Urinary bladder (tissue), 4 donors: Measurements from ENCODE around the gene IGFL4. TPM values are rescaled to one million over a fixed set of nuclear protein-coding genes. Genes with fewer than 3 reads are reported as not detected.

Source experiments
- DNase-seq: peaks from one replicate; pipeline ENCODE4 v3.0.0-alpha.2; 2015; ENCODE audit errors: extremely low spot score
- H3K27ac ChIP-seq: one replicate; pipeline ENCODE4 v1.5.1; 2013; ENCODE audit warnings: low read depth, mild to moderate bottlenecking, moderate library complexity
- H3K36me3 ChIP-seq: one replicate; pipeline ENCODE4 v1.6.1; 2013; ENCODE audit warnings: mild to moderate bottlenecking, moderate library complexity; ENCODE audit not compliant: insufficient read depth
- H3K4me1 ChIP-seq: one replicate; pipeline ENCODE4 v1.6.1; 2013; ENCODE audit warnings: mild to moderate bottlenecking, moderate library complexity; ENCODE audit not compliant: insufficient read depth
- H3K4me3 ChIP-seq: one replicate; pipeline ENCODE4 v1.5.1; 2013; ENCODE audit warnings: low read depth, low read length
- WGBS: extraction: QIAGEN DNeasy Blood & Tissue Kit; methylation state at CpG from one replicate; pipeline ENCODE4 v1.1.7; 2013; 5-methylcytosine and 5-hydroxymethylcytosine counted together
- polyA plus RNA-seq: library from polyadenylated mRNA; stranded (reverse); fragments of 200-250 nt; gene quantifications from one replicate; pipeline ENCODE4 v1.2.3, GENCODE V29; 2013
- total RNA-seq: library from RNA; depleted of rRNA; stranded (reverse); fragments of >200 nt; gene quantifications from one replicate; pipeline ENCODE4 v1.2.3, GENCODE V29; 2014
- donor health status: healthy with polysubstance abuse.
- donor health status: healthy.

Gene IGFL4
- total and polyA plus RNA-seq, 2 donors, result 0.21 TPM; not detected in 1

GRCh38 chr19:46022061-46022430 is 18.8 kb downstream of the IGFL4 start:
- Histone ChIP-seq H3K4me1 (no peaks in the 10 kb centered on the region), H3K27ac (no peak overlapping the region), H3K36me3 (no peaks in the 10 kb centered on the region), H3K4me3 (no peak overlapping the region)
- 55% methylated on average over 12 of the region's 12 CpGs for WGBS
- DNase-seq, result no peak

DNA sequence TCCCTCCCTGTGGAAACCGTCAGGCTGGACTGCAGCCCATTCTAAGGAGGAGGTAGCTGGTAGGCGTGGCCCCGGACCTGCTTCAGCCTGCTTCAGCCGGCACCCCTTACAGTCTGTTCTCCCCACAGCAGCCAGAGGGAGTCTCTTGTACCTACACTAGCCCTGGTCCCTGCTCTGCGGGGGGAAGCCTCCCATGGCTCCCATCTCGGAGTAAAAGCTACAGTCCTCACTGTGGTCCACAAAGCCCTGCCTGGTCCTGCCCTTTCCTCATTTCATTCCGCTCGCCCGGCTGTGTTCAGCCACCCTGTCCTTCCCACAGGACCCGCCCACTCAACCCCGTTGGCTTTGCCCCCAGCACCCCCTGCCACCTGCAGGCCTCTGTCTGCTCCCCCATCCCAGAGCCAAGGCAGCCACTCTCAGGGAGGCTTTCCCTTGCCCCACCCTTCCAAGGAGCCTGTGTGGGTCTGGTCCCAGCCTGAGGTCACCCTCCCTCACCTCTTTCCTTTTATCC is 19.2 kb downstream of the IGFL4 start:
- DNase-seq, result no peak
- H3K4me1 ChIP-seq, result no peaks in the 10 kb centered on the region
- WGBS, result 63% methylated on average over 11 of the region's 11 CpGs
- H3K36me3 ChIP-seq, result no peaks in the 10 kb centered on the region
- H3K4me3 ChIP-seq, result no peak overlapping the region
- H3K27ac ChIP-seq, result no peak overlapping the region

GRCh38 chr19:46020819-46021125 is 20.0 kb downstream of the IGFL4 start:
- H3K27ac ChIP-seq, result no peak overlapping the region
- H3K4me3 ChIP-seq, result no peak overlapping the region
- 88% methylated on average over 7 of the region's 7 CpGs for WGBS
- DNase-seq, result no peak
- H3K36me3 ChIP-seq, result no peaks in the 10 kb centered on the region
- no peaks in the 10 kb centered on the region for H3K4me1 ChIP-seq

GRCh38 chr19:46019270-46019669 is 21.5 kb downstream of the IGFL4 start:
- H3K4me1 ChIP-seq, result peaks cover 3% of the 10 kb centered on the region
- no peak for DNase-seq
- H3K27ac ChIP-seq, result no peak overlapping the region
- H3K36me3 ChIP-seq, result no peaks in the 10 kb centered on the region
- 92% methylated on average over 13 of the region's 13 CpGs for WGBS
- no peak overlapping the region for H3K4me3 ChIP-seq

DNA sequence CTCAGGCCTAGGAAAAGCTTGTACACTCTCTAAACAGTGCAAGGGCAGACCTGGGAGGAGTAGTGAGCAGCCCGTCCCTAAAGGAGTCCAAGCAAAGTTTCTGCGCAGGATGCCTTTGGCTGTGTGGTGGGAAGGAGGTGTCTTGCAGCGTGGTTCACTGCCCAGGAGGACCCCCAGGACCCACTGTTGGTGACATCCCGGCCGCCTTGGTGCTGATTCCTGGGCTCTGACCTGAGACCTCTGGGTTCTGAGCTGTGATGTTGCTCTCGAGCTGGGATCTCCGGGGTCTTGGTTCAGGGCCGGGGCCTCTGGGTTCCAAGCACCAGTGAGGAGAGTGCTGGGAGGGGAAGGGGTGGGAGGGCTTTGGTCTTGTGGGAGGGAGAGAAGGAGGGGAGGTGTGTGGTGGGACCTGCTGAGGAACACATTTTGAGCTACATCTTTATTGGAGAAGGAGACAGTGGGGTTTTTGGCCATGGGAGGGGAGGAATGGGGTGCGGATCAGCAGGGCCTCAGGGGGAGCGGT is 22.0 kb downstream of the IGFL4 start:
- H3K4me1 ChIP-seq, result peaks cover 3% of the 10 kb centered on the region
- DNase-seq, result no peak

DNA sequence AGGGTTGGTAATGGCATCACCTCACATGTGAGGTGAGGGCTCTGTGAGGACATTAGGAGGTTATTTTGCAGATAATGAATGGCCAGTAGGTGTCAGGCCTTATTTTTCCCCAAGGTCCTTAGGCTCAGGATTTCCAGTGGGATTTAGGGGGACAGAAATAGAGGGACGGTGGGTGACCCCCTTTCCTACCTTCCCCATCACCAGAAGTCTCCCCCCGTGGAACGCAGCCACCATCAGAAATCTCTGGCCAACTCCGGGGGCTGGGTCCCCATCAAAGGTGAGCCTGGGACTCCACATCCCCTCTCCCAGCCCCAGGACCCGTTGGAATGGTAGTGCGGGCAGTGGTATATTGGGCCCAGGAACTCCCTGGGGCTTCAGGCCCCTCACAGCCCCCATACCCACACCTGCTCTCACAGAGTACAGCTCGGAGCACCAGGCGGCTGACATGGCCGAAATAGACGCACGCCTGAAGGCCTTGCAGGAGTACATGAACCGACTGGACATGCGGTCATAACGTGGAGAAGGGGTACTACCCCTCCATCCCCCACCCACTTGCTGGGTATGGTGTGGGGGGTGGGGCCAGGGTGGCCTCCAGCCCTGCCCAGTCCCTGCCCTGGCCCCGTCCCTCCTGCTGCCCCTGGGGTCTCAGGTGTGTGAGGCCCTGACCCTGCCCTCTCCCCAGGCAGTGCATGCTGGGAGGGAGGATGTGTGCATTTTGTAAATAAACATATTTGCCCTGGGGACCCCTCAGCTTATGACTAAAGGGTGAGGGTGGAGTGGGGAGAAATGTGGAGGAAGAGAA is 22.7 kb downstream of the IGFL4 start:
- Histone ChIP-seq H3K36me3 (no peaks in the 10 kb centered on the region), H3K4me3 (no peak overlapping the region), H3K4me1 (peaks cover 3% of the 10 kb centered on the region), H3K27ac (no peak overlapping the region)
- DNase-seq, result no peak
- 95% methylated on average over 15 of the region's 15 CpGs for WGBS

More for the DNA sequence above, 22.0 kb downstream of the IGFL4 start:
- no peak overlapping the region for H3K27ac ChIP-seq
- 93% methylated on average over 10 of the region's 10 CpGs for WGBS
- H3K36me3 ChIP-seq, result no peaks in the 10 kb centered on the region
- H3K4me3 ChIP-seq, result no peak overlapping the region

DNA sequence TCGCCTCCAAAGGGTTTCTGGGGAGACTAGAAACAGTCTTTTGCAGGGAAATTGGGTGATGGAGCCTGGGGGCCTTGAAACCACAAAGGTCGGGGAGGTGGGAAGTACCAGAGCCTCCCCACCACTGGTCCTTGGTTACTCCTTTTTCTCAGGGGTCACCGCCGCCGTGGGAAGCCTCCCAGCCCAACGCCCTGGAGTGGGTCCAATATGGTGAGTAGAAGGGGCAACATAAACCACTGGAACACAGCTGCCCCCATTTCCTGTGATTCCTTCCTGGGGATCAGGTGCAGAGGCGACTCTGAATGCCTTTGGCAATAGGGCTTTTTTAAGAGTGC is 23.7 kb downstream of the IGFL4 start:
- Histone ChIP-seq H3K4me1 (peaks cover 3% of the 10 kb centered on the region), H3K27ac (no peak overlapping the region), H3K36me3 (no peaks in the 10 kb centered on the region), H3K4me3 (no peak overlapping the region)
- DNase-seq, result no peak
- WGBS, result 52% methylated on average over 7 of the region's 7 CpGs

- DNase-seq, result no peak
- WGBS, result 1% methylated on average over 48 of the region's 48 CpGs
- no peaks in the 10 kb centered on the region for H3K36me3 ChIP-seq
- H3K27ac ChIP-seq, result no peak overlapping the region
- peaks cover 3% of the 10 kb centered on the region for H3K4me1 ChIP-seq
- H3K4me3 ChIP-seq, result peak overlapping the region; percentile 53
These were observed 24.2 kb downstream of the IGFL4 start for GRCh38 chr19:46016426-46017094.

- H3K27ac ChIP-seq, result no peak overlapping the region
- H3K36me3 ChIP-seq, result no peaks in the 10 kb centered on the region
- H3K4me1 ChIP-seq, result peaks cover 3% of the 10 kb centered on the region
- peak overlapping the region; percentile 53 for H3K4me3 ChIP-seq
- 4% methylated on average over 63 of the region's 63 CpGs for WGBS
- DNase-seq, result no peak
These were observed 24.9 kb downstream of the IGFL4 start for GRCh38 chr19:46015687-46016425.

DNA sequence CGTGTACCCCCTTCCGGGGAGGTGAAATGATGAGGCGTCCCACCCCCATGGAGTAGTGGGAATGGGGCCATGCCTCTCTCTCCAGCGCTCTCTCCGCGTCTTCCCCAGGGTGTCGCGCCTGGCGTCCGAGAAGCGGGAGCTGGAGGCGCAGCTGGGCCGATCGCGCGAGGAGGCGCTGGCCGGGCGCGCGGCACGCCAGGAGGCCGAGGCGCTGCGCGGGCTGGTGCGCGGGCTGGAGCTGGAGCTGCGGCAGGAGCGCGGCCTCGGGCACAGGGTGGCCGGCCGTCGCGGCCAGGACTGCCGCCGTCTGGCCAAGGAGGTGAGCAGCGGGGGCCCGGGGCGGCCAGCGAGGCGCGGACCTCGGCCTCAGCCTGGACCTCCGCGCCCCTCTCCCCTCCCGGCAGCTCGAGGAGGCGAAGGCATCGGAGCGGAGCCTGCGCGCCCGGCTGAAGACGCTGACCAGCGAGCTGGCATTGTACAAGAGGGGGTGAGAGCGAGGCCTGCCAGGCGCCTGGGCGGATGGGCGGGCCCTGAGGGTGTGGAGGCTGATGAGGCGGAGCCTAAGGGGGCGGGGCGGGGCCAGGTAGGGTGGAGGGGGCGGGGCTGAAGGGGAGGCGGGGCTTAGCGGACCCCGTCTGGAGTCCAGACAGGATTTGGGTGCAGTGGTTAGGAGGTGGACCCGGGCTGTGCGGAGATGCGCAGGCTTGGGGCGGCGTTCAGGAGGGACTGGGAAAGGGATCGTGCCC is 25.7 kb downstream of the IGFL4 start:
- peak overlapping the region; percentile 16 for H3K4me3 ChIP-seq

GRCh38 chr19:46014534-46014933 is 26.3 kb downstream of the IGFL4 start:
- Histone ChIP-seq H3K4me3 (no peak overlapping the region), H3K4me1 (peaks cover 3% of the 10 kb centered on the region), H3K27ac (no peak overlapping the region), H3K36me3 (no peaks in the 10 kb centered on the region)
- 50% methylated on average over 8 of the region's 8 CpGs for WGBS
- DNase-seq, result no peak

More for the DNA sequence above, 25.7 kb downstream of the IGFL4 start:
- WGBS, result 7% methylated on average over 73 of the region's 74 CpGs
- Histone ChIP-seq H3K4me1 (peaks cover 3% of the 10 kb centered on the region), H3K36me3 (no peaks in the 10 kb centered on the region), H3K27ac (no peak overlapping the region)
- no peak for DNase-seq

DNA sequence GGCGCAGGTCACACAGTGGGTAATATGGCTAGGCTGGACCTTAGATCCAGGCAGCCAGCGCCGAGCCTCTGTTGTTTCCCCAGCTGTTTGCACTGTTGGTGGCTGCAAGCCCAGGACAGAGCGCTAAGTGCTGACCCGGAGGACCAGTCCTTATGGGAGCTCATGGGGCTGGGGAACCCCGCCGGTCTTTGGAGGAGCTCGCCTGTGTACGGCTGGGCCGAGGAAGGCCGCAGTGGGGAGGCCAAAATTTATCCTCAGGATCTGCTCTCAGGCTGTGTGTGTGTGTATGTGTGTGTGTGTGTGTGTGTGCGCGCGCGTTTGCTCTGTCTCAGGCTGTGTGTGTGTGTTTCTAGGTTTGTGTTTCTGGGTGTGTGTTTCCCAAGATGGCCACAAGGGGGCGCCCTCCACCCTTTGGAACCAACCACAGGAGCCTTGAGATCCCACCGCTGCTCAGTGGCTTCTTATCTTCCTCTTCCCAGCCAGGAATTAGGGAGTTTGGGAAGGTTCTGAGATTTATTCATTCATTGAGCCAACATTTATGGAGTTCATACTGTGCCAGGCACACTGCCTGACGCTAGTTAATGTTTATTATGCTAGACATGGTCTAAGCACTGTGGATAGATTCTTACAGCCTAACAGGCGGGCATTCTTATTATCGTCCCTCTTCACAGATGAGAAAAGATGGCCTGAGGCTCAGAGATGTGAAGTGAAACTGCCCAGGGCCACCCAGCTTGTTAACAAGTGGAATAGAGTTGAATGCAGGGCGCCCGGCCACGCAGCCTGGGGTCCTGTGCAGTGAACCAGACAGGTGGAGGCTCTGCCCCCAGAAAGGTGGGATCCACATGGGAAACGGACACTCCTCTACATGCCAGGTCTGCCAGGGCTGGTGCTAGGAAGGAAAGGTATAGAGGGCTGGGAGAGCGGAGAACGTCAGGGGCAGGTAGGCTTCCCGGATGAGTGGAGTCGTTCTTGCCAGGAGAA is 31.0 kb downstream of the IGFL4 start:
- no peak overlapping the region for H3K27ac ChIP-seq
- H3K4me1 ChIP-seq, result no peaks in the 10 kb centered on the region
- DNase-seq, result no peak
- 65% methylated on average over 28 of the region's 28 CpGs for WGBS
- H3K36me3 ChIP-seq, result no peaks in the 10 kb centered on the region
- H3K4me3 ChIP-seq, result no peak overlapping the region
